Measurements from ENCODE around the gene FSTL3.
"Not testable (repeated sequence)": the region's sequence is repeated elsewhere in the genome, so short reads cannot be mapped to it uniquely, and the experiment has no call there.

The FSTL3 gene

DNA sequence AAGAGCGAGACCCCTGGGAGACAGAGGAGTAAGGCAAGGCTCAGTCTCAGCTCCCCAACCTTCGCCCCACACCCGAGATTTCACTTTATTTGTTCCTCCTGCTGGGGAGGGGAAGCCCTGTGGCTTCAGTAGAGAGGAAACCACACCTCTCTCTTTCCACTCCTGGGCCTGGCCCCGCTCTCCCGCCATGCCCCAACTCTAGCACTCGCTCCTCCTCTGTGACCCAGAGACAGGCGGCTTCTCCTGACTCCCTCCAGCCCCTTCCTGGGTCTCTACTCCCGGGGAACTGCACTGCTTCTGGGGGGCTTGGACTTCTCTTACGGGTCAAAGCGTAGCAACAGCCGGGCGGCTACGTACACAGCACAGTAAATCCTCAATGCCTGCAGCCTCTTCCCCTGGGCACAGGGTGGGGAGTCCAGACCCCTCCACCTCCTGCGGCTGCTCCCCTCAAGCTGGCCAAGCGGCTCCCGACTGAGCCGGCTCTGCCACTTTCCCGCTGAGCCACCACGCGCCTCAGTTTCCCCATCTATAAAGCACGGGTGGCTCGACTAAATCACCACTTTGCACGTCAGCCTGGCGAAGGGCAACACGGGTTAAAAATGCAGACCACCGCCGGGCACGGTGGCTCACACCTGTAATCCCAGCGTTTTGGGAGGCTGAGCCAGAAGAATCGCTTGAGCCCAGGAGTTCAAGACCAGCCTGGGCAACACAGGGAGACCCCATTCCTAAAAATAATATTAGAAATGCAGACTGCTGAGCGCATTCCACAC is 14.6 kb upstream of the FSTL3 start:
- no peak for DNase-seq

GRCh38 chr19:662207-662961 is 13.8 kb upstream of the FSTL3 start:
- DNase-seq: no peak

- peak; percentile 86 for DNase-seq
Measured at GRCh38 chr19:662962-663681, 13.1 kb upstream of the FSTL3 start, which contains the start of gene RNF126. Gene RNF126, minus strand, starts transcription at chr19:663214. Its CDS starts 93 bp downstream, at chr19:663121.

GRCh38 chr19:663682-664117 is 12.5 kb upstream of the FSTL3 start:
- DNase-seq: no peak

- DNase-seq: peak; percentile 78
Measured at GRCh38 chr19:664913-665443, 11.2 kb upstream of the FSTL3 start.

- DNase-seq: not testable (repeated sequence)
Measured at GRCh38 chr19:666985-667573, 9.1 kb upstream of the FSTL3 start.

GRCh38 chr19:668675-669434 is 7.3 kb upstream of the FSTL3 start:
- not testable (repeated sequence) for DNase-seq

DNA sequence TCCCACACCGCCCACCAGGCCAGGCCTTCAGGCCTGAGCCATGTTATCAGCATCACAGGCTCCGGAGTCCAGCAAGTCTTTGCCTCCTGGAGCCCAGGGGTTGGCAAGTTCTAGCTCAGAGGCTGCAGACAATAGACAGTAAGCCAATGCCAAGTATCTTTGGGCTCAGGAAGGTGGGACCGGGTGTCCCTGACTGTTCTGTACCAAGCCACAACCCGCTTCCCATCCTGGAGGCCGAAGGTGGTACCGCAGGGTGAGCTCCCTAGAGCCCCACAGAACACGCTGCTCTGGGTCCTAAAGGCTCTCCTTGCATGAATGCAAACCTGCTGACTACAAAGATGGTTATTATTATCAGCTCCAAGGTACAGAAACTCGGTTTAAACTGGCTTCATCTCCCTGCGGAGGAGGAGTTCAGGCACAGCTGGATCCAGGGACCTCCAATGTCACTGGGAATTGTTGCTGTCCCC is 5.5 kb upstream of the FSTL3 start:
- DNase-seq: no peak

GRCh38 chr19:674282-675151 is 1.7 kb upstream of the FSTL3 start:
- DNase-seq: no peak

- no peak for DNase-seq
Measured at GRCh38 chr19:676007-676338, 219 bp upstream of the FSTL3 start.

DNA sequence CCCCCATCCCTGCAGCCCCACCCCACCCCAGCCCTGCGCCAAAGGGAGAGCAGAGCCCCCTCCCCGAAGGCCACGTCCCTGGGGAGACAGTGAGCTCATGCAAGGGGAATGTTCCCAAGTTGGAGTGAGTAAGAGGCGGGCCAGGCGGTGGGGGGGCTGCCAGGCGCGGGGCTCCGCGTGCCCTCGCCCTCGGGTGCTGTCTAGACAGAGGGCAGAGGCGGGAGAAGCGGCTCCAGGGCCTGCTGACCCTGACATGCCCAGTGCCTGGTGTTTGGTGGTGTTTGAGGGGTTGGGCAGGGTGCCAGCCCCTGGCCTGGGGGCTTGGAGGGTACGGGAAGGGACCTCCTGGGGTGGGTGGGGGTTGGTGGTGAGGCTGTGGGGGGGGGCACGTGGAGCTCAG is 1.0 kb downstream of the FSTL3 start:
- DNase-seq: no peak

DNA sequence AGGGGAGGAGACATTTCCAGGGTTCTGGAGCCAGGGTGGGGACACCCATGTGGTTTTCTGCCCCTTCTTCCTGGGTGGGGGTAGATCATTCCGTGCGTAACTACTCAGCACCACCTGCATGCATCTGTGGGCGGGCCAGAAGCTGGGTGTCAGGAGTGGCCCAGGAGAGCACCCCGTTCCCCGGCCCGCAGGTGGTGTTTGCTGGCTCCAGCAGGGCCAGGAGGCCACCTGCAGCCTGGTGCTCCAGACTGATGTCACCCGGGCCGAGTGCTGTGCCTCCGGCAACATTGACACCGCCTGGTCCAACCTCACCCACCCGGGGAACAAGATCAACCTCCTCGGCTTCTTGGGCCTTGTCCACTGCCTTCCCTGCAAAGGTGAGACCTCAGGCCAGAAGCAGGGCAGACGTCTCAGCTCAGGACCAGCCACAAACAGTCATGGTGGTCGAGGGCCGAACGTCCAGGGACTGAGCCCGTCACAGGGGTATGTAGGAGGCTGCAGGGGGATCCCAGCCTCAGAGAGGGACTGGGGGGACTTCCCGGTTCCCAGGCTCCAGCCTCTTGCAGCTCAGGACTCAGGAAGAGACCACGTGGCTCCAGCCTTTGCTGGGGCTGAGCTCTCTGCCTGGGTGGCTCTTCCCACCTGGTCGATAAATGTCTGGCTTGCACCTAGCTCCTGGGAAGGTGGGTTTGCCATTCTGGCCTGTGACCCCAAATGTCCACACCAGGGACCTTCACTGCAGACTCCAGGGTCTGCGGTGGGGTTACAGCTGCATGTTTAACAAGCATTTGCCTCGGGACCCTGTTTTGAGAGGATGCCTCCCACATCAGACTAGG is 1.6 kb downstream of the FSTL3 start:
- DNase-seq: peak; percentile 6

- DNase-seq: no peak
Measured at GRCh38 chr19:678791-679388, 2.7 kb downstream of the FSTL3 start.

GRCh38 chr19:679418-680286 is 3.5 kb downstream of the FSTL3 start:
- DNase-seq: peak; percentile 6

- DNase-seq: peak; percentile 94
Measured at GRCh38 chr19:680287-681028, 4.3 kb downstream of the FSTL3 start.

- DNase-seq: no peak
Measured at GRCh38 chr19:681029-682019, 5.1 kb downstream of the FSTL3 start.
